ENCODE measurements around the gene USP24.

The USP24 gene

GRCh38 chr1:55048453-55049270 lies 166.5 kb downstream of the USP24 start:
- peak overlapping the region; percentile 23 for H3K27ac Mint-ChIP-seq

DNA sequence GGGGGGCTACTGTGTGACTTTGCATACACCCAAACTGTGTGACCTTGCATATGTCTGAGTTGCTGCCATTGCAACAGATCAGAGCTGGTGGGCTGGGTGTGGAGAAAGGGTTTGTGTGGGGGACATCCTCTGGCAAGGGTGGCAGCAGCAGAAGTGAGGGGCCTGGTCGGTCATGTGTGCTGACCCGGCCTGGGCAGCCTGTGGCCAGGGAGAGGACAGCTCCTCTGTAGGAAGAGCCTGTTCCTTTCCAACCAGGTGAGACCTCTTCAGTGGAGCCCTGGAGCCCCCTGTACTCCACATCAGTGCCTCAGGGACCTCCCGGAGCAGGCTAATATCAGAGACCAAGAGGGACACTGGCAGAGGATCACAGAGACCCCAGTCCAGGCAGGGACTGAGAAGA lies 167.6 kb downstream of the USP24 start:
- H3K4me3 Mint-ChIP-seq, result no peak overlapping the region
- peaks cover 31% of the 10 kb centered on the region for H3K4me1 Mint-ChIP-seq
- H3K9me3 Mint-ChIP-seq, result no peaks in the 10 kb centered on the region
- H3K36me3 Mint-ChIP-seq (ENCODE audit: low read depth), result peaks cover 8% of the 10 kb centered on the region
- TF ChIP-seq, protein P1, sequence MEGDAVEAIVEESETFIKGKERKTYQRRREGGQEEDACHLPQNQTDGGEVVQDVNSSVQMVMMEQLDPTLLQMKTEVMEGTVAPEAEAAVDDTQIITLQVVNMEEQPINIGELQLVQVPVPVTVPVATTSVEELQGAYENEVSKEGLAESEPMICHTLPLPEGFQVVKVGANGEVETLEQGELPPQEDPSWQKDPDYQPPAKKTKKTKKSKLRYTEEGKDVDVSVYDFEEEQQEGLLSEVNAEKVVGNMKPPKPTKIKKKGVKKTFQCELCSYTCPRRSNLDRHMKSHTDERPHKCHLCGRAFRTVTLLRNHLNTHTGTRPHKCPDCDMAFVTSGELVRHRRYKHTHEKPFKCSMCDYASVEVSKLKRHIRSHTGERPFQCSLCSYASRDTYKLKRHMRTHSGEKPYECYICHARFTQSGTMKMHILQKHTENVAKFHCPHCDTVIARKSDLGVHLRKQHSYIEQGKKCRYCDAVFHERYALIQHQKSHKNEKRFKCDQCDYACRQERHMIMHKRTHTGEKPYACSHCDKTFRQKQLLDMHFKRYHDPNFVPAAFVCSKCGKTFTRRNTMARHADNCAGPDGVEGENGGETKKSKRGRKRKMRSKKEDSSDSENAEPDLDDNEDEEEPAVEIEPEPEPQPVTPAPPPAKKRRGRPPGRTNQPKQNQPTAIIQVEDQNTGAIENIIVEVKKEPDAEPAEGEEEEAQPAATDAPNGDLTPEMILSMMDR (IDR thresholded peaks at IDR 0.05), result no peak
- DNase-seq, result no peak
- H3K27ac Mint-ChIP-seq, result no peak overlapping the region
- H3K27me3 Mint-ChIP-seq (ENCODE audit: low read depth, poor library complexity), result peaks cover 4% of the 10 kb centered on the region

More at GRCh38 chr1:55048453-55049270, 166.5 kb downstream of the USP24 start:
- no peak for DNase-seq
- Mint-ChIP-seq H3K9me3 (no peaks in the 10 kb centered on the region), H3K4me1 (peaks cover 25% of the 10 kb centered on the region), H3K36me3 (ENCODE audit: low read depth) (peaks cover 9% of the 10 kb centered on the region), H3K27me3 (ENCODE audit: low read depth, poor library complexity) (peaks cover 4% of the 10 kb centered on the region), H3K4me3 (no peak overlapping the region)
- TF ChIP-seq, protein P1 (IDR thresholded peaks at IDR 0.05), result no peak

DNA sequence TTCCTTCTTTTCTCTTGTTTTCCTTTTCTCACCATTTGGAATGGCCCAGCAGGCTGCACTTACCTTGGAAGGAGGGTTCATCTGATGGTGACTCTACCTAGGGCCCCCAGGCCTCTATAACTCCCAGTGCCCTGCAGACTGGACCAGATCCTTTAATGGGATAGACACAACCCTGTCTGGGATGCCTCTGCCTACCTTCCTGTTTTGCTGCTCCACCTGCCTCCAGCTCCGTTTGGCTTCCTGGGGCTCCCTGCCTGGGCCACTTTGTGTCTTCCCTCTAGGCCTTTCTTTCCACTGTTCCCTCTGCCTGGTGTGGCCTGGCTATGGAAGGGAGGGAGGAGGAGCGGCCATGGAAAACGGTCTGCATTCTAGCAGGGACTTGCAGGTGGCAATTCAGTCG lies 168.3 kb downstream of the USP24 start:
- DNase-seq, result no peak
- no peak overlapping the region for H3K4me3 Mint-ChIP-seq
- H3K4me1 Mint-ChIP-seq, result peaks cover 35% of the 10 kb centered on the region
- H3K27ac Mint-ChIP-seq, result no peak overlapping the region
- peaks cover 4% of the 10 kb centered on the region for H3K27me3 Mint-ChIP-seq (ENCODE audit: low read depth, poor library complexity)
- TF ChIP-seq, protein P1 (IDR thresholded peaks at IDR 0.05), result no peak
- H3K9me3 Mint-ChIP-seq, result no peaks in the 10 kb centered on the region
- H3K36me3 Mint-ChIP-seq (ENCODE audit: low read depth), result peaks cover 12% of the 10 kb centered on the region

DNA sequence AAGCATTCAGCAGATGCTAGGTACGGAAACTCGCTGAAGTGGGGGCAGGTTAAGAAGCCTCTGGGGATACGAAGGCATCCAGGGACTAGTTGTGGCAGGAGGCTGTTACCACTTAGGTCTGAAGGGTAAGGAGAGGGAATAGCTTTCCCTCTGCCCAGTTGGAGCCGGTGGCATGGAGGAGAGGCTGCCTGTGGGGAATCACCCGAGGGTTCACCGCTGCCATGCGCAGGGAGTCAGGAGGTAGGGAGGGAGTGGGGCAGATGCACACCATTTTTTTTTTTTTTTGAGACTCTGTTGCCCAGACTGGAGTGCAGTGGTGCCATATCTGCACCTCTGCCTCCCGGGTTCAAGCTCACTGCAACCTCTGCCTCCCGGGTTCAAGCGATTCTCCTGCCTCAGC lies 169.7 kb downstream of the USP24 start:
- H3K4me1 Mint-ChIP-seq, result peaks cover 36% of the 10 kb centered on the region
- H3K4me3 Mint-ChIP-seq, result no peak overlapping the region
- H3K27me3 Mint-ChIP-seq (ENCODE audit: low read depth, poor library complexity), result peaks cover 17% of the 10 kb centered on the region
- TF ChIP-seq, protein P1 (IDR thresholded peaks at IDR 0.05), result no peak
- no peaks in the 10 kb centered on the region for H3K9me3 Mint-ChIP-seq
- no peak overlapping the region for H3K27ac Mint-ChIP-seq
- DNase-seq, result no peak
- H3K36me3 Mint-ChIP-seq (ENCODE audit: low read depth), result peaks cover 17% of the 10 kb centered on the region

GRCh38 chr1:55044617-55045397 lies 170.4 kb downstream of the USP24 start:
- Mint-ChIP-seq H3K4me1 (peaks cover 41% of the 10 kb centered on the region), H3K4me3 (no peak overlapping the region), H3K36me3 (ENCODE audit: low read depth) (peaks cover 17% of the 10 kb centered on the region), H3K27me3 (ENCODE audit: low read depth, poor library complexity) (peaks cover 23% of the 10 kb centered on the region), H3K27ac (no peak overlapping the region), H3K9me3 (no peaks in the 10 kb centered on the region)
- TF ChIP-seq, protein P1 (IDR thresholded peaks at IDR 0.05), result no peak
- no peak for DNase-seq

Measured in nephron progenitor cell (in vitro differentiated cells).